ENCODE data around the gene EYS. TPM values are rescaled to one million over a fixed set of nuclear protein-coding genes. Genes with fewer than 3 reads are reported as not detected.

Gene EYS
- total and polyA plus RNA-seq, 2 of the 8 experiments (the other 6 are each of a cell fraction or from before 2014, with no cell fraction given): 0.05 to 0.13 TPM

GRCh38 chr6:63930848-63931247, 1776.2 kb downstream of the EYS start:
- Histone ChIP-seq H2BK120ac (replicated peaks; ENCODE audit: low read depth, low read length) (no peak overlapping the region), H4K8ac (ENCODE audit: extremely low read depth, insufficient read depth, low read length) (no peak overlapping the region), H3K4me1 (replicated peaks in 1 of 4; ENCODE audit: control insufficient read depth in 3 of 4, insufficient read depth in 4 of 4, low read length in 3 of 4) (no peaks in the 10 kb centered on the region), H3K79me2 (ENCODE audit: control insufficient read depth in 1 of 2, insufficient read depth in 2 of 2, low read length in 2 of 2) (no peaks in the 10 kb centered on the region), H3K27ac (ENCODE audit: low read depth, low read length) (no peak overlapping the region), H4K20me1 (replicated peaks in 1 of 2; ENCODE audit: control insufficient read depth in 1 of 2, insufficient read depth in 2 of 2, low read length in 2 of 2) (no peaks in the 10 kb centered on the region), H3K4me3 (ENCODE audit: extremely low read depth in 1 of 4, insufficient read depth in 2 of 4, low read depth in 3 of 4, low read length in 4 of 4) (no peak overlapping the region), H3K27me3 (replicated peaks in 1 of 4; ENCODE audit: control insufficient read depth in 3 of 4, extremely low read depth in 1 of 4, insufficient read depth in 3 of 4, low read length in 3 of 4) (no peaks in the 10 kb centered on the region), H4K5ac (ENCODE audit: insufficient read length, low read depth, low read length) (no peak overlapping the region), H3K79me1 (ENCODE audit: low read depth, low read length) (no peaks in the 10 kb centered on the region), H3K4ac (replicated peaks; ENCODE audit: insufficient read length, low read depth, low read length) (no peak overlapping the region), H3K18ac (ENCODE audit: extremely low read depth, low read length) (no peak overlapping the region), H3K36me3 (ENCODE audit: control insufficient read depth in 2 of 4, insufficient read depth in 4 of 4, low read length in 3 of 4) (no peaks in the 10 kb centered on the region), H3K23me2 (ENCODE audit: low read depth, low read length) (no peaks in the 10 kb centered on the region), H3K14ac (ENCODE audit: insufficient read length) (no peak overlapping the region), H2BK15ac (ENCODE audit: low read length) (no peak overlapping the region), H2BK20ac (ENCODE audit: low read length) (no peak overlapping the region), H2BK12ac (ENCODE audit: low read depth, low read length) (no peak overlapping the region), H3K9me3 (ENCODE audit: insufficient read depth in 2 of 2, low read depth in 1 of 2, low read length in 1 of 2) (no peaks in the 10 kb centered on the region), H3K23ac (ENCODE audit: insufficient read length) (no peak overlapping the region), H2AFZ (ENCODE audit: low read length) (no peak overlapping the region), H4K91ac (replicated peaks; ENCODE audit: insufficient read length, low read length) (no peak overlapping the region), H2BK5ac (ENCODE audit: low read depth, low read length) (no peak overlapping the region), H3K4me2 (ENCODE audit: insufficient read depth in 1 of 2, low read depth in 2 of 2, low read length in 2 of 2) (no peak overlapping the region), H3K9ac (replicated peaks in 1 of 4; ENCODE audit: extremely low read depth in 1 of 4, low read depth in 3 of 4, low read length in 3 of 4) (no peak overlapping the region), H3K56ac (replicated peaks; ENCODE audit: insufficient read length, low read depth, low read length) (no peak overlapping the region), H2AK5ac (ENCODE audit: low read depth, low read length) (no peak overlapping the region)
- POLR2A ChIA-PET (ENCODE audit: partially characterized antibody): no interaction called here
- TF ChIP-seq CHD1 (IDR thresholded peaks at IDR 0.05; ENCODE audit: low read depth, low read length) (no peak), ASH2L (IDR thresholded peaks at IDR 0.05; ENCODE audit: low read length) (no peak)
- DNase-seq (ENCODE audit: low read depth in 1 of 2, low spot score in 2 of 2) (no peak), FAIRE-seq (no peak)
- CTCF ChIA-PET (ENCODE audit: partially characterized antibody): interaction anchor here (0.6 to 1.0 kb wide), 3 partner anchors 8 to 399 kb away, joined by 3 read pairs; no protein-coding TSS in a partner anchor

Data from H1 (cell line).